ENCODE data around the gene WDR26. TPM values are rescaled to one million over a fixed set of nuclear protein-coding genes. Genes with fewer than 3 reads are reported as not detected.
"Not testable (repeated sequence)": the region's sequence is repeated elsewhere in the genome, so short reads cannot be mapped to it uniquely, and the experiment has no call there.

The WDR26 gene
- 79.5 TPM for total RNA-seq

- DNase-seq (ENCODE audit: low spot score): peak; percentile 85
These were observed at the start of gene WDR26 for GRCh38 chr1:224434691-224435317. WDR26 (minus strand) TSS chr1:224434797.

GRCh38 chr1:224483206-224483605 lies 48.6 kb upstream of the WDR26 start:
- DNase-seq (ENCODE audit: low spot score): not testable (repeated sequence)

- DNase-seq (ENCODE audit: low spot score): no peak
These were observed 48.0 kb upstream of the WDR26 start for GRCh38 chr1:224482619-224483018.

- no peak for DNase-seq (ENCODE audit: low spot score)
These were observed 47.0 kb upstream of the WDR26 start for GRCh38 chr1:224481601-224482000.

- not testable (repeated sequence) for DNase-seq (ENCODE audit: low spot score)
These were observed 46.4 kb upstream of the WDR26 start for GRCh38 chr1:224480888-224481459.

- not testable (repeated sequence) for DNase-seq (ENCODE audit: low spot score)
These were observed 45.6 kb upstream of the WDR26 start for GRCh38 chr1:224480200-224480599.

- DNase-seq (ENCODE audit: low spot score): no peak
These were observed 38.2 kb upstream of the WDR26 start for GRCh38 chr1:224472806-224473205.

- DNase-seq (ENCODE audit: low spot score): no peak
These were observed 31.6 kb upstream of the WDR26 start for GRCh38 chr1:224466154-224466553.

GRCh38 chr1:224459966-224460365 lies 25.4 kb upstream of the WDR26 start:
- no peak for DNase-seq (ENCODE audit: low spot score)

- no peak for DNase-seq (ENCODE audit: low spot score)
These were observed 24.4 kb upstream of the WDR26 start for GRCh38 chr1:224458996-224459395.

GRCh38 chr1:224458296-224458695 lies 23.7 kb upstream of the WDR26 start:
- DNase-seq (ENCODE audit: low spot score): no peak

- DNase-seq (ENCODE audit: low spot score): no peak
These were observed 23.2 kb upstream of the WDR26 start for GRCh38 chr1:224457782-224458144.

GRCh38 chr1:224456637-224456953 lies 22.0 kb upstream of the WDR26 start:
- no peak for DNase-seq (ENCODE audit: low spot score)

- peak; percentile 53 for DNase-seq (ENCODE audit: low spot score)
These were observed 19.9 kb upstream of the WDR26 start for GRCh38 chr1:224454402-224455055.

- no peak for DNase-seq (ENCODE audit: low spot score)
These were observed 16.2 kb upstream of the WDR26 start for GRCh38 chr1:224450561-224451350.

GRCh38 chr1:224450159-224450558 lies 15.6 kb upstream of the WDR26 start:
- no peak for DNase-seq (ENCODE audit: low spot score)

- DNase-seq (ENCODE audit: low spot score): no peak
These were observed 13.9 kb upstream of the WDR26 start for GRCh38 chr1:224448453-224449017.

GRCh38 chr1:224447971-224448370 lies 13.4 kb upstream of the WDR26 start:
- no peak for DNase-seq (ENCODE audit: low spot score)

GRCh38 chr1:224447251-224447650 lies 12.7 kb upstream of the WDR26 start:
- DNase-seq (ENCODE audit: low spot score): no peak

- no peak for DNase-seq (ENCODE audit: low spot score)
These were observed 4.4 kb upstream of the WDR26 start for GRCh38 chr1:224438989-224439388.

- DNase-seq (ENCODE audit: low spot score): no peak
These were observed 1.4 kb upstream of the WDR26 start for GRCh38 chr1:224435999-224436398.

GRCh38 chr1:224435318-224435763 lies 744 bp upstream of the WDR26 start:
- DNase-seq (ENCODE audit: low spot score): no peak
